A549 (cell line): Measurements from ENCODE around the gene LCAT. TPM values are rescaled to one million over a fixed set of nuclear protein-coding genes. Genes with fewer than 3 reads are reported as not detected.

Source experiments
- ATAC-seq, 2 experiments: fragments of 200-7000 bp in 1 of 2; fragments of >200 bp in 1 of 2; cut with Nextera tagmentation in 1 of 2; cut with Tn5 transposase in 1 of 2; 3 replicates each; pipeline versions ENCODE4 v1.8.0 to v1.9.1; 2018 to 2020; ENCODE audit warnings: mild to moderate bottlenecking in 1 of 2, moderate library complexity in 1 of 2
- CTCF ChIA-PET: fragments of 300-600 bp; sonication (Branson Sonifier 250); formaldehyde crosslinking; extraction: SDS; loops from one replicate; lab custom pipeline; 2021; ENCODE audit warnings: antibody characterized with exemption, inconsistent platforms; lab: Yijun Ruan, JAX
- POLR2A ChIA-PET: fragments of 350-600 bp; formaldehyde crosslinking; extraction: SDS; loops from one replicate; lab custom pipeline; 2021; ENCODE audit warnings: antibody characterized with exemption, inconsistent platforms; lab: Yijun Ruan, JAX
- DNase-seq, 2 experiments: peaks; one replicate each; pipeline versions ENCODE4 v3.0.0 to v3.0.0-alpha.2; 2011 to 2016; ENCODE audit warnings: low read depth in 1 of 2, low spot score in 1 of 2
- FAIRE-seq: peaks from 2 replicates; lab custom pipeline; 2011; peaks lifted over from hg19 to GRCh38; lab: Jason Lieb, UNC
- H3K27ac ChIP-seq, 2 experiments: fragments of >200 bp; sonication (Bioruptor Twin); formaldehyde crosslinking; 3 replicates each; pipeline ENCODE4 v1.5.1; 2016 to 2017
- H3K4me1 ChIP-seq: fragments of >200 bp; sonication (Bioruptor Twin); formaldehyde crosslinking; 3 replicates; pipeline ENCODE4 v1.6.1; 2016
- H3K4me2 ChIP-seq: fragments of >200 bp; sonication (Bioruptor Twin); formaldehyde crosslinking; 3 replicates; pipeline ENCODE4 v1.6.1; 2016
- H3K4me3 ChIP-seq: fragments of >200 bp; sonication (Bioruptor Twin); formaldehyde crosslinking; 3 replicates; pipeline ENCODE4 v1.5.1; 2016
- H3K9me3 ChIP-seq: fragments of >200 bp; sonication (Bioruptor Twin); formaldehyde crosslinking; 3 replicates; pipeline ENCODE4 v1.6.1; 2016
- CHD4 ChIP-seq: fragments of 200-600 bp; sonication (generic); IDR thresholded peaks from 2 replicates; pipeline ENCODE4 v1.6.1; 2016; ENCODE audit warnings: antibody characterized with exemption, mild to moderate bottlenecking, borderline replicate concordance
- CTCF ChIP-seq: fragments of >200 bp; sonication (Bioruptor Twin); formaldehyde crosslinking; IDR thresholded peaks from 3 replicates; pipeline ENCODE4 v1.5.1; 2016
- EHF ChIP-seq: fragments of 250-450 bp; sonication (Bioruptor Pico); IDR thresholded peaks from 2 replicates; pipeline ENCODE4 v1.5.0; 2020; ENCODE audit warnings: mild to moderate bottlenecking
- EHMT2 ChIP-seq: fragments of 200-600 bp; sonication (generic); IDR thresholded peaks from 2 replicates; pipeline ENCODE4 v1.6.1; 2016; ENCODE audit warnings: antibody characterized with exemption, low read depth, mild to moderate bottlenecking, moderate library complexity
- ELK1 ChIP-seq: fragments of 150-350 bp; IDR thresholded peaks from 2 replicates; pipeline ENCODE4 v1.6.1; 2014; ENCODE audit warnings: low read depth, mild to moderate bottlenecking, low read length
- EP300 ChIP-seq, 2 experiments: fragments of >200 bp; sonication (Bioruptor Twin); formaldehyde crosslinking; IDR thresholded peaks; 2 replicates in 1 of 2; 3 replicates in 1 of 2; pipeline ENCODE4 v1.6.1; 2016 to 2017
- HES2 ChIP-seq: fragments of >200 bp; sonication (Bioruptor Twin); formaldehyde crosslinking; IDR thresholded peaks from 2 replicates; pipeline ENCODE4 v1.6.1; 2016
- HEYL ChIP-seq: fragments of 250-450 bp; sonication (Bioruptor Pico); IDR thresholded peaks from 2 replicates; pipeline ENCODE4 v1.8.0; 2021; ENCODE audit warnings: mild to moderate bottlenecking, moderate library complexity
- HOXA7 ChIP-seq: fragments of 250-450 bp; sonication (Bioruptor Pico); IDR thresholded peaks from 2 replicates; pipeline ENCODE4 v1.5.0; 2020; ENCODE audit warnings: mild to moderate bottlenecking, moderate library complexity
- HOXB13 ChIP-seq: fragments of 250-450 bp; sonication (Bioruptor Pico); IDR thresholded peaks from 2 replicates; pipeline ENCODE4 v1.5.0; 2020; ENCODE audit warnings: low read depth, mild to moderate bottlenecking, moderate library complexity
- KDM1A ChIP-seq: fragments of 200-600 bp; sonication (generic); IDR thresholded peaks from 2 replicates; pipeline ENCODE4 v1.6.1; 2016; ENCODE audit warnings: low read depth, mild to moderate bottlenecking
- MAFK ChIP-seq: fragments of 450-650 bp; IDR thresholded peaks from 2 replicates; pipeline ENCODE4 v1.6.1; 2014; ENCODE audit not compliant: partially characterized antibody
- PBX3 ChIP-seq: IDR thresholded peaks from 2 replicates; pipeline ENCODE4 v1.6.1; 2012
- PHF8 ChIP-seq: fragments of 200-600 bp; sonication (generic); IDR thresholded peaks from 2 replicates; pipeline ENCODE4 v1.6.1; 2016; ENCODE audit warnings: low read depth, mild to moderate bottlenecking, antibody characterized with exemption, moderate library complexity, borderline replicate concordance
- RAD21 ChIP-seq, 2 experiments: fragments of >200 bp in 1 of 2; sonication (Bioruptor Twin) in 1 of 2; formaldehyde crosslinking in 1 of 2; IDR thresholded peaks in 1 of 2; conservative IDR thresholded peaks in 1 of 2; 2 replicates in 1 of 2; 3 replicates in 1 of 2; pipeline ENCODE4 v1.6.1; 2012 to 2018; ENCODE audit warnings: inconsistent platforms in 1 of 2
- RCOR1 ChIP-seq: fragments of 150-350 bp; IDR thresholded peaks from 2 replicates; pipeline ENCODE4 v1.6.1; 2014; ENCODE audit warnings: antibody characterized with exemption, low read length, low read depth
- RFX5 ChIP-seq: fragments of 450-650 bp; IDR thresholded peaks from 2 replicates; pipeline ENCODE4 v1.7.1; 2014; ENCODE audit warnings: antibody characterized with exemption, mild to moderate bottlenecking, moderate library complexity
- SREBF2 ChIP-seq: fragments of 450-650 bp; IDR thresholded peaks from 2 replicates; pipeline ENCODE4 v1.6.1; 2014; ENCODE audit warnings: mild to moderate bottlenecking, moderate library complexity
- TFCP2L1 ChIP-seq: fragments of 250-450 bp; sonication (Bioruptor Pico); IDR thresholded peaks from 2 replicates; pipeline ENCODE4 v1.5.0; 2021; ENCODE audit warnings: mild to moderate bottlenecking
- ZFP36 ChIP-seq: fragments of 450-650 bp; IDR thresholded peaks from 2 replicates; pipeline ENCODE4 v1.6.1; 2014; ENCODE audit warnings: borderline replicate concordance; ENCODE audit not compliant: partially characterized antibody
- ZNF302 ChIP-seq: fragments of 250-450 bp; sonication (Bioruptor Pico); IDR thresholded peaks from 2 replicates; pipeline ENCODE4 v1.9.0; 2021; ENCODE audit warnings: inconsistent platforms, mild to moderate bottlenecking, moderate library complexity
- ZSCAN20 ChIP-seq: fragments of 250-450 bp; sonication (Bioruptor Pico); IDR thresholded peaks from 2 replicates; pipeline ENCODE4 v1.8.0; 2022; ENCODE audit warnings: mild to moderate bottlenecking, moderate library complexity
- WGBS: methylation state at CpG from one replicate; pipeline ENCODE4 v1.1.6; 2017; ENCODE audit errors: missing lambda C conversion rate; 5-methylcytosine and 5-hydroxymethylcytosine counted together
- polyA plus RNA-seq, 4 experiments: library from polyadenylated mRNA; depleted of rRNA in 3 of 4; stranded (reverse); fragments of >200 nt; fragmentation: RNase III in 1 of 4; extraction: RNeasy Plus Mini Kit Qiagen cat#74134 plus additional on column Dnase treatment in 1 of 4; gene quantifications; 2 replicates in 3 of 4; 3 replicates in 1 of 4; pipeline ENCODE4 v1.2.3, GENCODE V29; 2011 to 2017

LCAT gene
- polyA plus RNA-seq, 2 of the 4 experiments (the other 2 are of a cell fraction): 1.7 to 8.4 TPM

- FAIRE-seq (no peak), DNase-seq (peak in 1 of 2 experiments; percentile 36), ATAC-seq (peak; percentile 21 to 48; a peak in 5 of 6 replicates)
- ChIA-PET POLR2A (no interaction called here), CTCF (no interaction called here)
- Histone ChIP-seq H3K4me1 (peaks cover 25% of the 10 kb centered on the region), H3K4me2 (peak overlapping the region; percentile 89), H3K4me3 (peak overlapping the region; percentile 95), H3K9me3 (no peaks in the 10 kb centered on the region), H3K27ac (peak overlapping the region; percentile 94 to 95)
- TF ChIP-seq CHD4 (no peak), TFCP2L1 (CRISPR knock-in tag) (peak; percentile 54; the same call in 1 of the 2 replicates)
- 0% methylated on average over 14 of the region's 45 CpGs for WGBS
Observed at GRCh38 chr16:67967958-67968399, 24.1 kb upstream of the LCAT start.

GRCh38 chr16:67967183-67967957, 23.4 kb upstream of the LCAT start:
- POLR2A ChIA-PET: no interaction called here
- H3K4me3 ChIP-seq: peak overlapping the region; percentile 95
- H3K4me2 ChIP-seq: peak overlapping the region; percentile 89
- TF ChIP-seq ZSCAN20 (CRISPR knock-in tag) (no peak), ZNF302 (no peak), HES2 (no peak), KDM1A (no peak), PBX3 (no peak), RFX5 (no peak), HOXB13 (CRISPR knock-in tag) (no peak), HEYL (CRISPR knock-in tag) (no peak)
- DNase-seq (no peak), ATAC-seq (peak in 1 of 2 experiments; percentile 4; a peak in 2 of 6 replicates), FAIRE-seq (no peak)
- 47% methylated on average over 16 of the region's 18 CpGs for WGBS
- H3K9me3 ChIP-seq: no peaks in the 10 kb centered on the region
- H3K27ac ChIP-seq: peak overlapping the region; percentile 94 to 95
- CTCF ChIA-PET: interaction anchor here (0.7 to 1.6 kb wide), 4 partner anchors 19 to 73 kb away, joined by 3 to 4 read pairs (median 4); partner anchors contain the start of genes CTRL and PSMB10
- H3K4me1 ChIP-seq: peaks cover 25% of the 10 kb centered on the region

- Histone ChIP-seq H3K4me2 (peak overlapping the region; percentile 89), H3K9me3 (no peaks in the 10 kb centered on the region), H3K4me3 (peak overlapping the region; percentile 95; the same call in 2 of the 3 replicates), H3K27ac (peak overlapping the region; percentile 58 to 95), H3K4me1 (peaks cover 25% of the 10 kb centered on the region)
- DNase-seq: peak in 1 of 2 experiments; percentile 44
- no peak for TF ChIP-seq CHD4
- WGBS: 90% methylated on average over 3 of the region's 3 CpGs
- ATAC-seq: peak in 1 of 2 experiments; percentile 51; a peak in 3 of 6 replicates
- ChIA-PET POLR2A (no interaction called here), CTCF (interaction anchor here (0.7 to 1.6 kb wide), 6 partner anchors 20 to 150 kb away, joined by 3 to 11 read pairs (median 4); partner anchors contain the start of genes CTRL and PSMB10)
- FAIRE-seq: no peak
Observed at GRCh38 chr16:67966549-67967182, 22.7 kb upstream of the LCAT start.

- FAIRE-seq (no peak), DNase-seq (no peak), ATAC-seq (no peak)
- ChIA-PET CTCF (interaction anchor here (0.7 to 1.6 kb wide), 8 partner anchors 11 to 150 kb away, joined by 3 to 11 read pairs (median 4); partner anchors contain the start of genes CTRL and PSMB10), POLR2A (no interaction called here)
- H3K4me3 ChIP-seq: peak overlapping the region; percentile 4; the same call in 1 of the 3 replicates
- no peaks in the 10 kb centered on the region for H3K9me3 ChIP-seq
- peak overlapping the region; percentile 58 to 95 for H3K27ac ChIP-seq
- TF ChIP-seq ZFP36: no peak
- TF ChIP-seq EHF (CRISPR knock-in tag): no peak
- no peak for TF ChIP-seq MAFK
- TF ChIP-seq SREBF2: no peak
- no peak for TF ChIP-seq EP300 (IDR thresholded peaks at IDR 0.05)
- no peak for TF ChIP-seq PHF8
- TF ChIP-seq CTCF: no peak
- no peak for TF ChIP-seq ELK1
- TF ChIP-seq EHMT2: no peak
- no peak for TF ChIP-seq RCOR1
- TF ChIP-seq RAD21 (conservative IDR thresholded peaks at IDR 0.05 in 1 of 2, IDR thresholded peaks at IDR 0.05 in 1 of 2): no peak
- no peak for TF ChIP-seq HOXA7
- 85% methylated on average over 11 of the region's 11 CpGs for WGBS
- H3K4me2 ChIP-seq: peak overlapping the region; percentile 89
- peaks cover 25% of the 10 kb centered on the region for H3K4me1 ChIP-seq
Observed at GRCh38 chr16:67965668-67966548, 22.0 kb upstream of the LCAT start.
